Right atrium auricular region (tissue), 2 donors: ENCODE results near the gene TBCCD1. TPM values are rescaled to one million over a fixed set of nuclear protein-coding genes. Genes with fewer than 3 reads are reported as not detected.

Experiments used
- DNase-seq: peaks from one replicate; pipeline ENCODE4 v3.0.0-alpha.2; 2019; ENCODE audit warnings: low spot score
- H3K27ac ChIP-seq, 2 donors: fragments of 200-600 bp; sonication (generic); 1 replicate in 1 of 2; 2 replicates in 1 of 2; pipeline ENCODE4 v1.5.1; 2016 to 2019
- H3K27me3 ChIP-seq, 2 donors: fragments of 200-600 bp; sonication (generic); one replicate each; pipeline versions ENCODE4 v1.5.1 to v1.6.0; 2017 to 2019
- H3K36me3 ChIP-seq: fragments of 200-600 bp; sonication (generic); one replicate; pipeline ENCODE4 v1.5.1; 2016
- H3K4me1 ChIP-seq, 2 donors: fragments of 200-600 bp; sonication (generic); one replicate each; pipeline versions ENCODE4 v1.5.1 to v1.6.0; 2017 to 2019
- H3K4me3 ChIP-seq, 2 donors: fragments of 200-600 bp; sonication (generic); 1 replicate in 1 of 2; 2 replicates in 1 of 2; pipeline ENCODE4 v1.5.1; 2017 to 2019; ENCODE audit warnings: mild to moderate bottlenecking in 1 of 2, moderate library complexity in 1 of 2
- H3K9me3 ChIP-seq, 2 donors: fragments of 200-600 bp; sonication (generic); one replicate each; pipeline ENCODE4 v1.5.1; 2019
- total RNA-seq, 2 donors: library from RNA; depleted of rRNA; stranded (reverse); fragments of >200 nt; gene quantifications; one replicate each; pipeline ENCODE4 v1.1.0, GENCODE V29; 2016
- TF ChIP-seq, protein P1 (sequence below), 2 donors: fragments of 200-600 bp; sonication (generic); IDR thresholded peaks; one replicate each; pipeline ENCODE4 v1.5.1; 2019; ENCODE audit warnings: antibody characterized with exemption in 2 of 2

The TBCCD1 gene
- total RNA-seq, 2 donors from 2014 or later: 8.6 to 10.3 TPM

DNA sequence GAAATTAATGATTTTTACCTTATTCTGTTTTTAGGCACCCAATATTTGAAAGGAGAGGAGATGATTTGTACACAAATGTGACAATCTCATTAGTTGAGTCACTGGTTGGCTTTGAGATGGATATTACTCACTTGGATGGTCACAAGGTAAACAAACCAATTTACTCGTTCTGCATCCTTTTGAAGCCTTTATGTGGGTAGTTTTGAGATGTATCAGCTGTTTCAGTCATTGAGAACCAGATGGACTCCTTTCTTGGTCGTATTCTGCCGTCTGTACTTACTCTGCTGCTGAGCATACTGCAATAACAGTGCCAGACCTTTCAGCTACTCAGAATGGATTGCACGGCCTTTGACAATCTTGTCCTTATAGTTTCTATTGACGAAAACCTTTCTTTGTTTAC is 16.7 kb upstream of the TBCCD1 start:
- no peak for DNase-seq
- Histone ChIP-seq H3K27me3 (no peaks in the 10 kb centered on the region), H3K4me1 (no peaks in the 10 kb centered on the region), H3K36me3 (peaks cover 76% of the 10 kb centered on the region), H3K27ac (no peak overlapping the region), H3K4me3 (no peak overlapping the region), H3K9me3 (no peaks in the 10 kb centered on the region)
- TF ChIP-seq, protein P1, sequence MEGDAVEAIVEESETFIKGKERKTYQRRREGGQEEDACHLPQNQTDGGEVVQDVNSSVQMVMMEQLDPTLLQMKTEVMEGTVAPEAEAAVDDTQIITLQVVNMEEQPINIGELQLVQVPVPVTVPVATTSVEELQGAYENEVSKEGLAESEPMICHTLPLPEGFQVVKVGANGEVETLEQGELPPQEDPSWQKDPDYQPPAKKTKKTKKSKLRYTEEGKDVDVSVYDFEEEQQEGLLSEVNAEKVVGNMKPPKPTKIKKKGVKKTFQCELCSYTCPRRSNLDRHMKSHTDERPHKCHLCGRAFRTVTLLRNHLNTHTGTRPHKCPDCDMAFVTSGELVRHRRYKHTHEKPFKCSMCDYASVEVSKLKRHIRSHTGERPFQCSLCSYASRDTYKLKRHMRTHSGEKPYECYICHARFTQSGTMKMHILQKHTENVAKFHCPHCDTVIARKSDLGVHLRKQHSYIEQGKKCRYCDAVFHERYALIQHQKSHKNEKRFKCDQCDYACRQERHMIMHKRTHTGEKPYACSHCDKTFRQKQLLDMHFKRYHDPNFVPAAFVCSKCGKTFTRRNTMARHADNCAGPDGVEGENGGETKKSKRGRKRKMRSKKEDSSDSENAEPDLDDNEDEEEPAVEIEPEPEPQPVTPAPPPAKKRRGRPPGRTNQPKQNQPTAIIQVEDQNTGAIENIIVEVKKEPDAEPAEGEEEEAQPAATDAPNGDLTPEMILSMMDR (IDR thresholded peaks at IDR 0.05): no peak

DNA sequence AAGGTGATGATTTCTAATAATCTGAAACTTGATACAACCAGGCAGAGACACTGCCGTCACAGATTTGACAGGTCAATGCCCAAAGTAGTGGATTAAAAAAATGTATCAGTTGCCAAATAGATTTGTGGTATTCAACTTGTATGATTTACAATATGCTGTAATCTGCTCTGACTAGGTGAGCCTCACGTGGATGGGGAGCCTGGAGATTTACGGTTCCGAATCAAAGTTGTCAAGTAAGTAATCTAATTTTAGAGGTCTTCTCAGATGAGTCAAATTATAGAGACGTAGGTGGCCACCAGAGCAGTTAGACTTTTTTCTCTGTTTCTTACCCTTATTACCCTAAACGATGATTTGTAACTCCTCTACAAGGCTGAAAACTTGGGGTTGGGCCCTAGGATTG is 15.4 kb upstream of the TBCCD1 start:
- H3K27me3 ChIP-seq: no peaks in the 10 kb centered on the region
- H3K4me1 ChIP-seq: no peaks in the 10 kb centered on the region
- TF ChIP-seq, protein P1 (IDR thresholded peaks at IDR 0.05): no peak
- no peak overlapping the region for H3K4me3 ChIP-seq
- H3K9me3 ChIP-seq: no peaks in the 10 kb centered on the region
- no peak for DNase-seq
- H3K27ac ChIP-seq: no peak overlapping the region
- peaks cover 88% of the 10 kb centered on the region for H3K36me3 ChIP-seq

DNA sequence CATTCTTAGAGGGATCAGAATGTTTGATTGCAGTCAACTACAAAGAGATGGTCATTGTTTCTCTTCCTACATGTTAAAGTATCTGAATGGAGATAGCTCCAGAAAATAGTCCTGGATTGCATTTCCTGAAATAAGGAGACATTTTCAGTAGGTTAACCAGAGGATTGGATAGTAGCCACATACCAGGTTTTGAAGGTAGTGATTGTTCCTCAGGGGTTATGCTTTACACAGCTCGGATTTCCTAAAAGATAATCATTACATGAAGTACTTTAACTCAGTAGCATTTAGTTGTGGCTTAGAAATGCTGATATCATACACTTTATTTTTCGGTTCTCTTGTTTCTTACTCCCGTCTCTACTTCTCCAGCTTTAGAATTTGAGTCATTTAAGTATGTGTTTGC is 13.6 kb upstream of the TBCCD1 start:
- peaks cover 98% of the 10 kb centered on the region for H3K36me3 ChIP-seq
- TF ChIP-seq, protein P1 (IDR thresholded peaks at IDR 0.05): no peak
- no peak overlapping the region for H3K4me3 ChIP-seq
- no peak overlapping the region for H3K27ac ChIP-seq
- no peak for DNase-seq
- no peaks in the 10 kb centered on the region for H3K9me3 ChIP-seq
- H3K27me3 ChIP-seq: no peaks in the 10 kb centered on the region
- no peaks in the 10 kb centered on the region for H3K4me1 ChIP-seq

DNA sequence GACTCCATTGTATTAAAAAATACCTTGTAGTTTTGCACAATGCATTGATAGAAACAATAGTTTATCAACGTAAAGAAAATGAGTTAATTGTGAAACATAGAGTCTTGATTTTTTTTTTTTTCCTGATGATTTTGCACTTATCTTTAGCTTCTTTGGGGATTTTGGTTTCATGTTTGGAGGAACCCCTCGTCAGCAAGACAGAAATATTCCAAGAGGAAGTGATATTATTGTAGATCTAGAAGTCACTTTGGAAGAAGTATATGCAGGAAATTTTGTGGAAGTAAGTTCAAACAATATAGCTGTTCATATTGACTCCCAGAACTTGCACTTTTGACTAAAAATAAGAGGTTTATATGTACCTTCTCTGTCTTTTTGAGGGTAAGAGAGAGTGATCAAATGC is 10.4 kb upstream of the TBCCD1 start:
- H3K36me3 ChIP-seq: peaks cover 71% of the 10 kb centered on the region

DNA sequence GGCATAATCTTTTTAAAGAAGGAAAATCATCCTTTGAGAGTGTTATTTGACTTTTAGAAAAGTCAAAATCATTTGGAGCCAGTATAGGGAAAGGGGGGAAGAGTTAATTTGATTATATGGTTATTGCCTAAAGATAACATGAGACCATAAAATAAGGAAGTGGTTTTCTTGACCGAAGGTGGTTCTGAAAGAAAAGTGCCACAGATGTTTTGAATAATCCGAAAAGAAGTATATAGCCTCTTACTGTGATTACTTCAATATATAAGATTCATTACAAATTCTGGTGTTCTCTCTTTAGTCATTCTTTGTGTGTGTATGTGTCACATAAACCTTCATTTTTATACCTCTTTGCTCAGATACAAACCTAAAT is 4.5 kb upstream of the TBCCD1 start:
- H3K4me1 ChIP-seq: peaks cover 0 to 35% of the 10 kb centered on the region in 2 donors
- DNase-seq: no peak
- peak overlapping the region in 1 of 2 donors; percentile 92 for H3K4me3 ChIP-seq
- TF ChIP-seq, protein P1 (IDR thresholded peaks at IDR 0.05): no peak
- no peak overlapping the region for H3K27ac ChIP-seq
- no peaks in the 10 kb centered on the region for H3K9me3 ChIP-seq
- H3K27me3 ChIP-seq: no peaks in the 10 kb centered on the region
- H3K36me3 ChIP-seq: peaks cover 14% of the 10 kb centered on the region

More for the DNA sequence above, 10.4 kb upstream of the TBCCD1 start:
- H3K9me3 ChIP-seq: no peaks in the 10 kb centered on the region
- peaks cover 0 to 7% of the 10 kb centered on the region in 2 donors for H3K4me1 ChIP-seq
- no peak overlapping the region for H3K4me3 ChIP-seq
- TF ChIP-seq, protein P1 (IDR thresholded peaks at IDR 0.05): no peak
- no peak for DNase-seq
- no peak overlapping the region for H3K27ac ChIP-seq
- no peaks in the 10 kb centered on the region for H3K27me3 ChIP-seq

DNA sequence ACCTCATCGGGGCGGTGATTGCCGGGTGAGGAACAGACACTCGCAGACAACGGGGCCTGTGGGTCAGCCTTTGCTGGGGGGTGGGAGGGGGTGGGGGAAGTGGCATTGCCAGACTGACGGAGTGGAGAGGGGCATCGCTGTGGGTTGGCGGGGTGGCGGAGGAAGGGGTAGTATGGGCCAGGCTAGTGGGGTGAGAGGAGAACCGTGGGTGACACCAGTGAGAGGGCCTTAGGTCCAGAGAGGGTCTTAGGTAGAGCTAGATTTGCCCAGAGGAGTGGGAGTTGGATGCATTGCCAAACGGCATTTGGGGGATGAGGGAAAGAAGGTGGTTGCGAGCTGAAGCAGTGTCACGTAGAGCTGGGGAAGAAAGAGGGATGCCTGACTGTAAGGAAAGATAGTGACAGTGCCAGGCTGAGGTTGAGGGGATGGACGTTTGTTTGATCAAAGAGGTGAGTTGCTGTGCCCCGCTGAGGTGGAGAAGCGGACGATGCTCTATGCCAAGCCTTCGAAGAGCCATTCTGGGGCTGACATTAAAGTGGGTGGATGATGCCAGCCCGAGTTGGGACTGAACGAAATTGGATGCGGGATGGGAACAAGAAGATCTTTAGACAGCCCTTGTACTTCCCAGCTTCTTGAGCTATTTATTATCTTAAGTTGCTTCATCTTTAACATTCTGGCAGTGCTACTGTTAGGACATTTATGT is 4.0 kb upstream of the TBCCD1 start:
- no peak for DNase-seq
- no peaks in the 10 kb centered on the region for H3K9me3 ChIP-seq
- H3K27ac ChIP-seq: peak overlapping the region; percentile 95 to 96
- TF ChIP-seq, protein P1 (IDR thresholded peaks at IDR 0.05): no peak
- no peaks in the 10 kb centered on the region for H3K27me3 ChIP-seq
- H3K36me3 ChIP-seq: peaks cover 9% of the 10 kb centered on the region
- peak overlapping the region; percentile 92 to 98 for H3K4me3 ChIP-seq
- H3K4me1 ChIP-seq: peaks cover 0 to 41% of the 10 kb centered on the region in 2 donors
